HUES64 (cell line): Measurements from ENCODE around the gene SGCD.

Source experiments
- H3K27ac ChIP-seq: 2 replicates; pipeline ENCODE4 v1.7.0; 2013; ENCODE audit warnings: low read depth, low read length, inconsistent platforms
- H3K27me3 ChIP-seq: 2 replicates; pipeline ENCODE4 v1.6.1; 2013; ENCODE audit warnings: mild to moderate bottlenecking, low read length; ENCODE audit not compliant: insufficient read depth
- H3K36me3 ChIP-seq: 2 replicates; pipeline ENCODE4 v1.6.1; 2013; ENCODE audit warnings: mild to moderate bottlenecking, low read length; ENCODE audit not compliant: insufficient read depth
- H3K4me1 ChIP-seq: 2 replicates; pipeline ENCODE4 v1.6.1; 2013; ENCODE audit warnings: mild to moderate bottlenecking, low read length, moderate library complexity; ENCODE audit not compliant: insufficient read depth
- H3K4me3 ChIP-seq: 2 replicates; pipeline ENCODE4 v1.5.1; 2013; ENCODE audit warnings: mild to moderate bottlenecking, low read length, moderate library complexity
- H3K9ac ChIP-seq: 2 replicates; pipeline ENCODE4 v1.6.1; 2013; ENCODE audit warnings: mild to moderate bottlenecking, low read depth, low read length
- H3K9me3 ChIP-seq: 2 replicates; pipeline ENCODE4 v1.6.1; 2013; ENCODE audit warnings: low read depth, low read length; ENCODE audit not compliant: insufficient read depth
- WGBS: fragments of 150-250, 120-280 bp; methylation state at CpG from one replicate; pipeline ENCODE4 v1.1.7; 2013; ENCODE audit warnings: missing lambda C conversion rate; 5-methylcytosine and 5-hydroxymethylcytosine counted together

Gene SGCD

GRCh38 chr5:156386976-156387375, 60.0 kb downstream of the SGCD start:
- Histone ChIP-seq H3K9me3 (no peaks in the 10 kb centered on the region), H3K27ac (no peak overlapping the region), H3K4me3 (no peak overlapping the region), H3K36me3 (no peaks in the 10 kb centered on the region), H3K27me3 (no peaks in the 10 kb centered on the region), H3K4me1 (no peaks in the 10 kb centered on the region), H3K9ac (no peak overlapping the region)
- 98% methylated on average over 4 of the region's 4 CpGs for WGBS

- H3K27me3 ChIP-seq, result no peaks in the 10 kb centered on the region
- no peaks in the 10 kb centered on the region for H3K36me3 ChIP-seq
- H3K4me1 ChIP-seq, result no peaks in the 10 kb centered on the region
- H3K4me3 ChIP-seq, result no peak overlapping the region
- H3K27ac ChIP-seq, result no peak overlapping the region
- no peak overlapping the region for H3K9ac ChIP-seq
- H3K9me3 ChIP-seq, result no peaks in the 10 kb centered on the region
Measured at GRCh38 chr5:156387391-156387790, 60.4 kb downstream of the SGCD start.

- Histone ChIP-seq H3K27me3 (no peaks in the 10 kb centered on the region), H3K9ac (no peak overlapping the region), H3K36me3 (no peaks in the 10 kb centered on the region), H3K9me3 (no peaks in the 10 kb centered on the region), H3K4me1 (no peaks in the 10 kb centered on the region), H3K4me3 (no peak overlapping the region), H3K27ac (no peak overlapping the region)
- 87% methylated on average over 2 of the region's 2 CpGs for WGBS
Measured at GRCh38 chr5:156388233-156388632, 61.3 kb downstream of the SGCD start.

GRCh38 chr5:156391139-156391538, 64.2 kb downstream of the SGCD start:
- Histone ChIP-seq H3K4me3 (no peak overlapping the region), H3K9me3 (no peaks in the 10 kb centered on the region), H3K9ac (no peak overlapping the region), H3K27ac (no peak overlapping the region), H3K36me3 (no peaks in the 10 kb centered on the region), H3K27me3 (no peaks in the 10 kb centered on the region), H3K4me1 (no peaks in the 10 kb centered on the region)
- 98% methylated on average over 7 of the region's 7 CpGs for WGBS

GRCh38 chr5:156393980-156394379, 67.0 kb downstream of the SGCD start:
- no peaks in the 10 kb centered on the region for H3K9me3 ChIP-seq
- WGBS, result 93% methylated on average over 1 of the region's 1 CpG
- no peaks in the 10 kb centered on the region for H3K36me3 ChIP-seq
- no peak overlapping the region for H3K27ac ChIP-seq
- H3K4me1 ChIP-seq, result 0 out of 2 replicates have a peak, but pooled peaks cover 3% of the 10 kb centered on the region
- H3K4me3 ChIP-seq, result no peak overlapping the region
- H3K9ac ChIP-seq, result no peak overlapping the region
- H3K27me3 ChIP-seq, result no peaks in the 10 kb centered on the region

GRCh38 chr5:156394642-156395305, 67.8 kb downstream of the SGCD start:
- Histone ChIP-seq H3K27me3 (no peaks in the 10 kb centered on the region), H3K27ac (no peak overlapping the region), H3K9me3 (no peaks in the 10 kb centered on the region), H3K9ac (no peak overlapping the region), H3K36me3 (no peaks in the 10 kb centered on the region), H3K4me1 (0 out of 2 replicates have a peak, but pooled peaks cover 3% of the 10 kb centered on the region), H3K4me3 (no peak overlapping the region)
- WGBS, result 96% methylated on average over 6 of the region's 6 CpGs

- H3K27ac ChIP-seq, result no peak overlapping the region
- H3K27me3 ChIP-seq, result no peaks in the 10 kb centered on the region
- H3K4me3 ChIP-seq, result no peak overlapping the region
- H3K36me3 ChIP-seq, result no peaks in the 10 kb centered on the region
- H3K9ac ChIP-seq, result no peak overlapping the region
- WGBS, result 90% methylated on average over 1 of the region's 2 CpGs
- H3K4me1 ChIP-seq, result 0 out of 2 replicates have a peak, but pooled peaks cover 3% of the 10 kb centered on the region
- H3K9me3 ChIP-seq, result no peaks in the 10 kb centered on the region
Measured at GRCh38 chr5:156395306-156395675, 68.3 kb downstream of the SGCD start.

GRCh38 chr5:156396063-156396829, 69.3 kb downstream of the SGCD start:
- no peak overlapping the region for H3K4me3 ChIP-seq
- 95% methylated on average over 11 of the region's 11 CpGs for WGBS
- no peak overlapping the region for H3K27ac ChIP-seq
- no peaks in the 10 kb centered on the region for H3K36me3 ChIP-seq
- no peaks in the 10 kb centered on the region for H3K9me3 ChIP-seq
- 0 out of 2 replicates have a peak, but pooled peaks cover 3% of the 10 kb centered on the region for H3K4me1 ChIP-seq
- H3K27me3 ChIP-seq, result no peaks in the 10 kb centered on the region
- H3K9ac ChIP-seq, result no peak overlapping the region

GRCh38 chr5:156396830-156397081, 69.8 kb downstream of the SGCD start:
- WGBS, result 82% methylated on average over 1 of the region's 2 CpGs
- no peak overlapping the region for H3K27ac ChIP-seq
- H3K4me1 ChIP-seq, result 0 out of 2 replicates have a peak, but pooled peaks cover 3% of the 10 kb centered on the region
- H3K36me3 ChIP-seq, result no peaks in the 10 kb centered on the region
- no peaks in the 10 kb centered on the region for H3K9me3 ChIP-seq
- H3K27me3 ChIP-seq, result no peaks in the 10 kb centered on the region
- H3K4me3 ChIP-seq, result no peak overlapping the region
- H3K9ac ChIP-seq, result no peak overlapping the region

- H3K4me1 ChIP-seq, result peaks cover 8% of the 10 kb centered on the region; the same call in 1 of the 2 replicates
- no peak overlapping the region for H3K9ac ChIP-seq
- H3K4me3 ChIP-seq, result no peak overlapping the region
- WGBS, result 89% methylated on average over 2 of the region's 2 CpGs
- no peaks in the 10 kb centered on the region for H3K27me3 ChIP-seq
- H3K9me3 ChIP-seq, result no peaks in the 10 kb centered on the region
- no peaks in the 10 kb centered on the region for H3K36me3 ChIP-seq
- H3K27ac ChIP-seq, result no peak overlapping the region
Measured at GRCh38 chr5:156399323-156399722, 72.4 kb downstream of the SGCD start.

- Histone ChIP-seq H3K9ac (no peak overlapping the region), H3K27ac (no peak overlapping the region), H3K36me3 (no peaks in the 10 kb centered on the region), H3K4me3 (no peak overlapping the region), H3K4me1 (peaks cover 8% of the 10 kb centered on the region; the same call in 1 of the 2 replicates), H3K9me3 (no peaks in the 10 kb centered on the region), H3K27me3 (no peaks in the 10 kb centered on the region)
Measured at GRCh38 chr5:156400231-156400986, 73.4 kb downstream of the SGCD start.
